IMR-90 (cell line): ENCODE measurements around the gene SF3B5. TPM values are rescaled to one million over a fixed set of nuclear protein-coding genes. Genes with fewer than 3 reads are reported as not detected.

Experiments
- ATAC-seq: fragments of 200-7000 bp; cut with Tn5 transposase; 2 replicates; pipeline ENCODE4 v1.9.1; 2020; ENCODE audit warnings: low read depth, mild to moderate bottlenecking, moderate library complexity
- BruUV-seq: library from RNA; stranded (reverse); fragments of 400-500 nt; replicated peaks from 2 replicates; lab custom pipeline; 2021; lab: Mats Ljungman, UMichigan
- CTCF ChIA-PET: fragments of 300-600 bp; formaldehyde crosslinking; extraction: SDS; loops from one replicate; lab custom pipeline; 2021; ENCODE audit warnings: antibody characterized with exemption; lab: Yijun Ruan, JAX
- POLR2A ChIA-PET: fragments of 300-600 bp; sonication (Branson Sonifier 250); formaldehyde crosslinking; loops from one replicate; lab custom pipeline; 2022; ENCODE audit warnings: antibody characterized with exemption; ENCODE audit not compliant: unreplicated experiment; lab: Charles Lee
- DNase-seq: peaks from one replicate; pipeline ENCODE4 v3.0.0; 2013
- H2AFZ ChIP-seq: replicated peaks from 2 replicates; pipeline ENCODE3; 2013; ENCODE audit warnings: low read length, mild to moderate bottlenecking; ENCODE audit not compliant: poor library complexity
- H2AK5ac ChIP-seq: 2 replicates; pipeline ENCODE4 v1.6.1; 2013; ENCODE audit warnings: low read depth, low read length, inconsistent platforms
- H2AK9ac ChIP-seq: replicated peaks from 2 replicates; pipeline ENCODE3; 2013; ENCODE audit warnings: mild to moderate bottlenecking, low read depth, low read length, moderate library complexity; ENCODE audit not compliant: poor library complexity
- H2BK120ac ChIP-seq: 2 replicates; pipeline ENCODE4 v1.6.1; 2013; ENCODE audit warnings: low read depth, low read length, inconsistent platforms
- H2BK15ac ChIP-seq: 3 replicates; pipeline ENCODE4 v1.6.1; 2013; ENCODE audit warnings: low read depth, low read length, inconsistent platforms
- H2BK20ac ChIP-seq: 2 replicates; pipeline ENCODE4 v1.6.1; 2013; ENCODE audit warnings: low read depth, mild to moderate bottlenecking, inconsistent platforms, low read length, moderate library complexity
- H2BK5ac ChIP-seq: 2 replicates; pipeline ENCODE4 v1.6.1; 2013; ENCODE audit warnings: mild to moderate bottlenecking, low read depth, low read length, inconsistent platforms; ENCODE audit not compliant: poor library complexity, severe bottlenecking
- H3K14ac ChIP-seq: replicated peaks from 2 replicates; pipeline ENCODE4 v1.6.1; 2013; ENCODE audit warnings: low read depth, low read length, inconsistent platforms
- H3K18ac ChIP-seq: 2 replicates; pipeline ENCODE4 v1.6.1; 2013; ENCODE audit warnings: low read depth, low read length, control low read depth
- H3K23ac ChIP-seq: 2 replicates; pipeline ENCODE4 v1.6.1; 2013; ENCODE audit warnings: low read depth, low read length, inconsistent platforms
- H3K27ac ChIP-seq: 2 replicates; pipeline ENCODE4 v1.5.1; 2013; ENCODE audit warnings: mild to moderate bottlenecking, control low read depth, low read length; ENCODE audit not compliant: insufficient read depth
- H3K27me3 ChIP-seq: 2 replicates; pipeline ENCODE4 v1.6.1; 2013; ENCODE audit warnings: low read length; ENCODE audit not compliant: control insufficient read depth, insufficient read depth
- H3K36me3 ChIP-seq: 2 replicates; pipeline ENCODE4 v1.6.1; 2013; ENCODE audit warnings: low read length, mixed read lengths; ENCODE audit not compliant: control insufficient read depth, insufficient read depth
- H3K4ac ChIP-seq: 2 replicates; pipeline ENCODE4 v1.6.1; 2013; ENCODE audit warnings: low read depth, low read length, inconsistent platforms
- H3K4me1 ChIP-seq: 2 replicates; pipeline ENCODE4 v1.6.1; 2013; ENCODE audit warnings: low read length, mixed read lengths; ENCODE audit not compliant: control insufficient read depth, insufficient read depth
- H3K4me2 ChIP-seq: 2 replicates; pipeline ENCODE4 v1.6.1; 2013; ENCODE audit warnings: low read depth, mild to moderate bottlenecking, control low read depth, low read length, moderate library complexity
- H3K4me3 ChIP-seq: 2 replicates; pipeline ENCODE4 v1.5.1; 2013; ENCODE audit warnings: low read depth, mild to moderate bottlenecking, control low read depth, low read length, moderate library complexity; ENCODE audit not compliant: insufficient read depth
- H3K56ac ChIP-seq: 2 replicates; pipeline ENCODE4 v1.6.1; 2013; ENCODE audit warnings: low read length, inconsistent platforms; ENCODE audit not compliant: insufficient read depth; ENCODE audit errors: extremely low read depth
- H3K79me1 ChIP-seq, 2 experiments: 2 replicates each; pipeline ENCODE4 v1.6.1; 2013; ENCODE audit warnings: low read length in 2 of 2, inconsistent platforms in 1 of 2, low read depth in 1 of 2
- H3K9ac ChIP-seq: 2 replicates; pipeline ENCODE4 v1.6.1; 2013; ENCODE audit warnings: low read depth, low read length, control low read depth
- H3K9me1 ChIP-seq: 2 replicates; pipeline ENCODE4 v1.6.1; 2013; ENCODE audit warnings: low read length, inconsistent platforms; ENCODE audit not compliant: insufficient read depth
- H3K9me3 ChIP-seq: 2 replicates; pipeline ENCODE4 v1.6.1; 2013; ENCODE audit warnings: low read length; ENCODE audit not compliant: control insufficient read depth, insufficient read depth
- H4K20me1 ChIP-seq: 2 replicates; pipeline ENCODE4 v1.6.1; 2013; ENCODE audit warnings: low read length, inconsistent platforms; ENCODE audit not compliant: insufficient read depth
- H4K5ac ChIP-seq: 2 replicates; pipeline ENCODE4 v1.6.1; 2013; ENCODE audit warnings: mild to moderate bottlenecking, low read depth, low read length, control low read depth
- H4K8ac ChIP-seq, 2 experiments: 2 replicates each; pipeline ENCODE4 v1.6.1; 2013; ENCODE audit warnings: low read depth in 2 of 2, low read length in 2 of 2, control low read depth in 1 of 2, inconsistent platforms in 1 of 2
- H4K91ac ChIP-seq: 2 replicates; pipeline ENCODE4 v1.6.1; 2013; ENCODE audit warnings: low read depth, low read length, inconsistent platforms; ENCODE audit not compliant: insufficient read depth
- CHD1 ChIP-seq: IDR thresholded peaks from 2 replicates; pipeline ENCODE4 v1.6.1; 2012; ENCODE audit warnings: low read depth, low read length, improper control_type of control experiment
- FOS ChIP-seq: fragments of 150-350 bp; IDR thresholded peaks from 2 replicates; pipeline ENCODE4 v1.6.1; 2016; ENCODE audit warnings: low read depth, low read length
- MAFK ChIP-seq: IDR thresholded peaks from 2 replicates; pipeline ENCODE4 v1.6.1; 2012; ENCODE audit warnings: low read depth, low read length, improper control_type of control experiment
- MAZ ChIP-seq: IDR thresholded peaks from 2 replicates; pipeline ENCODE4 v1.6.1; 2012; ENCODE audit warnings: low read depth, mild to moderate bottlenecking, low read length, improper control_type of control experiment, moderate library complexity, borderline replicate concordance
- MXI1 ChIP-seq: IDR thresholded peaks from 2 replicates; pipeline ENCODE4 v1.6.1; 2012; ENCODE audit warnings: low read depth, mild to moderate bottlenecking, low read length, moderate library complexity, borderline replicate concordance
- NFE2L2 ChIP-seq: fragments of 150-350 bp; IDR thresholded peaks from 2 replicates; pipeline ENCODE4 v1.6.1; 2016; ENCODE audit warnings: low read depth, mild to moderate bottlenecking, low read length
- WGBS, 2 experiments: methylation state at CpG; one replicate each; pipeline versions ENCODE4 v1.1.5 to v1.1.7; 2013; ENCODE audit warnings: missing lambda C conversion rate in 2 of 2; ENCODE audit not compliant: insufficient read length in 1 of 2; ENCODE audit errors: extremely low coverage in 2 of 2; 5-methylcytosine and 5-hydroxymethylcytosine counted together
- dilution Hi-C: fragments of 300-500 bp; cut with HindIII; formaldehyde crosslinking; loops from one replicate; pipeline ENCODE4 v1.14.3; 2018; ENCODE audit warnings: low sequenced_read_pairs; ENCODE audit not compliant: unreplicated experiment
- in situ Hi-C: fragments of 300-500 bp; cut with MboI; formaldehyde crosslinking; loops from 3 replicates; pipeline ENCODE4 v1.14.3; 2019; ENCODE audit warnings: low sequenced_read_pairs, inconsistent platforms, mixed read lengths
- intact Hi-C: fragments of 100-400 bp; cut with micrococcal nuclease; formaldehyde crosslinking; loops from 2 replicates; pipeline ENCODE4 v1.10.0; 2022
- polyA plus RNA-seq, 3 experiments: library from polyadenylated mRNA; depleted of rRNA; stranded (reverse); fragments of >200 nt; gene quantifications; 2 replicates each; pipeline ENCODE4 v1.2.3, GENCODE V29; 2012; ENCODE audit warnings: low replicate concordance in 1 of 3
- total RNA-seq: library from RNA; depleted of rRNA; stranded (reverse); fragments of >200 nt; gene quantifications from 2 replicates; pipeline ENCODE4 v1.2.3, GENCODE V29; 2012

SF3B5 gene
- total and polyA plus RNA-seq, 2 of the 4 experiments (the other 2 are of a cell fraction): 227 to 333 TPM

DNA sequence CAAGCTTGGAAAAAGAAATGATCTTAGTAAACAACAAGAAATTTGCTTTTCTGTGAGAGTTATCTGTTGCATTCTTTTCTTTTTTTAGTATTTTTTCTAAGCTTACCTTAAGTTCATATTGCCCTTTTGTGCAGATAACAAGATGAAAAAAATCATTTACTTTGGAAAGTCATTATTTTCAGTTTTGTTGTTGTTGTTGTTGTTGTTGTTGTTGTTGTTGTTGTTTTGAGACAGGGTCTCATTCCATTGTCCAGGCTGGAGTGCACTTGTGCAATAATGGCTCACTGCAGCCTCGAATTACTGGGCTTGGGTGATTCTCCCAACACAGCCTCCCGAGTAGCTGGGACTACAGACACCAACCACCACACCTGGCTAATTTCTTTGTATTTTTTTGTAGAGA lies 46.1 kb upstream of the SF3B5 start:
- intact Hi-C loops: no loop called here
- TF ChIP-seq MAFK: no peak
- no peak for TF ChIP-seq MXI1
- no peak for TF ChIP-seq CHD1
- TF ChIP-seq FOS: no peak
- TF ChIP-seq MAZ: no peak
- TF ChIP-seq NFE2L2: no peak

More for the DNA sequence above, 46.1 kb upstream of the SF3B5 start:
- no TSS peak for BruUV-seq
- Histone ChIP-seq H3K27ac (no peak overlapping the region), H2BK5ac (no peak overlapping the region), H3K18ac (no peak overlapping the region), H2AK9ac (no peak overlapping the region), H2AK5ac (no peak overlapping the region), H3K27me3 (no peaks in the 10 kb centered on the region; the same call in 1 of the 2 replicates), H3K9me3 (no peaks in the 10 kb centered on the region), H3K4me3 (no peak overlapping the region), H4K5ac (no peak overlapping the region), H3K23ac (no peak overlapping the region), H3K9ac (no peak overlapping the region), H3K4me1 (no peaks in the 10 kb centered on the region), H4K20me1 (no peaks in the 10 kb centered on the region), H3K56ac (no peak overlapping the region), H2BK120ac (no peak overlapping the region), H3K36me3 (no peaks in the 10 kb centered on the region), H3K9me1 (no peaks in the 10 kb centered on the region; the same call in 1 of the 2 replicates), H4K8ac (no peak overlapping the region), H2BK20ac (no peak overlapping the region), H3K14ac (no peak overlapping the region), H2AFZ (no peak overlapping the region), H3K79me1 (no peaks in the 10 kb centered on the region), H4K91ac (no peak overlapping the region), H3K4me2 (no peak overlapping the region), H3K4ac (no peak overlapping the region), H2BK15ac (no peak overlapping the region)
- DNase-seq: no peak
- dilution Hi-C loops (no loop called here), in situ Hi-C loops (no loop called here)
- CTCF ChIA-PET: interaction anchor here (0.6 kb wide), 1 partner anchor 17 kb away, joined by 3 read pairs; no protein-coding TSS in a partner anchor
- POLR2A ChIA-PET: no interaction called here
- no CpG with 5 or more reads among the region's 2 CpGs for WGBS, 2 experiments
- ATAC-seq: no peak
